GM23338 (cell line): ENCODE data around the gene GPN2. TPM values are rescaled to one million over a fixed set of nuclear protein-coding genes. Genes with fewer than 3 reads are reported as not detected.

ENCODE experiments used
- ATAC-seq: fragments of 200-7000 bp; cut with Tn5 transposase; 3 replicates; pipeline ENCODE4 v1.9.1; 2020
- DNase-seq: peaks from one replicate; pipeline ENCODE4 v3.0.0-alpha.2; 2015; ENCODE audit warnings: low spot score
- H2AFZ ChIP-seq: fragments of 200-600 bp; sonication (generic); 2 replicates; pipeline ENCODE4 v1.8.0; 2016; ENCODE audit warnings: antibody characterized with exemption, mild to moderate bottlenecking, moderate library complexity
- H3F3A ChIP-seq: fragments of 200-600 bp; sonication (generic); replicated peaks from 2 replicates; pipeline ENCODE4 v1.8.0; 2017; ENCODE audit warnings: antibody characterized with exemption, mixed run types, low read depth
- H3K27ac ChIP-seq: fragments of 200-600 bp; sonication (generic); 2 replicates; pipeline ENCODE4 v1.6.1; 2016; ENCODE audit warnings: low read depth
- H3K27me3 ChIP-seq: fragments of 200-600 bp; sonication (generic); 2 replicates; pipeline ENCODE4 v1.8.0; 2016; ENCODE audit warnings: mild to moderate bottlenecking, mixed run types, moderate library complexity; ENCODE audit not compliant: insufficient read depth
- H3K36me3 ChIP-seq: fragments of 200-600 bp; sonication (generic); 2 replicates; pipeline ENCODE4 v1.8.0; 2016; ENCODE audit warnings: mild to moderate bottlenecking; ENCODE audit not compliant: insufficient read depth
- H3K4me1 ChIP-seq: fragments of 200-600 bp; sonication (generic); 2 replicates; pipeline ENCODE4 v1.8.0; 2016; ENCODE audit warnings: mild to moderate bottlenecking, moderate library complexity; ENCODE audit not compliant: insufficient read depth
- H3K4me2 ChIP-seq: fragments of 200-600 bp; sonication (generic); 2 replicates; pipeline ENCODE4 v1.7.1; 2017; ENCODE audit warnings: mixed run types
- H3K4me3 ChIP-seq: fragments of 200-600 bp; sonication (generic); 2 replicates; pipeline ENCODE4 v1.6.1; 2016; ENCODE audit warnings: mixed run types
- H3K79me2 ChIP-seq: fragments of 200-600 bp; sonication (generic); replicated peaks from 2 replicates; pipeline ENCODE4 v1.8.0; 2017; ENCODE audit warnings: mild to moderate bottlenecking; ENCODE audit not compliant: insufficient read depth
- H3K9me2 ChIP-seq: fragments of 200-600 bp; sonication (generic); 2 replicates; pipeline ENCODE4 v1.8.0; 2017; ENCODE audit not compliant: insufficient read depth
- H4K20me1 ChIP-seq: fragments of 200-600 bp; sonication (generic); replicated peaks from 2 replicates; pipeline ENCODE4 v1.8.0; 2017; ENCODE audit warnings: mild to moderate bottlenecking; ENCODE audit not compliant: insufficient read depth
- H3K27ac Mint-ChIP-seq: 2 replicates; pipeline ENCODE4 v1.8.0; 2020; ENCODE audit warnings: inconsistent platforms, mild to moderate bottlenecking, moderate library complexity, mixed read lengths
- H3K27me3 Mint-ChIP-seq: 3 replicates; pipeline ENCODE4 v1.8.0; 2022; ENCODE audit warnings: low read depth, mild to moderate bottlenecking, moderate library complexity, mixed read lengths, inconsistent platforms; ENCODE audit not compliant: insufficient read depth, poor library complexity
- H3K36me3 Mint-ChIP-seq: 3 replicates; pipeline ENCODE4 v1.8.0; 2021; ENCODE audit warnings: low read depth, mild to moderate bottlenecking, inconsistent platforms, moderate library complexity, mixed read lengths
- H3K4me1 Mint-ChIP-seq: 3 replicates; pipeline ENCODE4 v1.8.0; 2020; ENCODE audit warnings: mild to moderate bottlenecking, inconsistent platforms, mixed read lengths
- H3K4me3 Mint-ChIP-seq: 3 replicates; pipeline ENCODE4 v1.8.0; 2021; ENCODE audit warnings: moderate library complexity, mild to moderate bottlenecking, inconsistent platforms, mixed read lengths
- H3K9me3 Mint-ChIP-seq: 3 replicates; pipeline ENCODE4 v1.8.0; 2020; ENCODE audit warnings: moderate library complexity, mild to moderate bottlenecking, inconsistent platforms, mixed read lengths
- ETS1 ChIP-seq: IDR thresholded peaks from 2 replicates; pipeline ENCODE4 v1.6.1; 2016; ENCODE audit warnings: antibody characterized with exemption
- EZH2 ChIP-seq: fragments of 200-600 bp; sonication (generic); IDR thresholded peaks from one replicate; pipeline ENCODE4 v1.8.0; 2017; ENCODE audit warnings: antibody characterized with exemption, mild to moderate bottlenecking, low read depth; ENCODE audit not compliant: unreplicated experiment
- NANOG ChIP-seq: IDR thresholded peaks from 2 replicates; pipeline ENCODE4 v1.6.1; 2016; ENCODE audit warnings: antibody characterized with exemption, borderline replicate concordance
- REST ChIP-seq: IDR thresholded peaks from one replicate; pipeline ENCODE4 v1.6.1; 2018; ENCODE audit warnings: antibody characterized with exemption; ENCODE audit not compliant: unreplicated experiment
- STAT1 ChIP-seq: IDR thresholded peaks from one replicate; pipeline ENCODE4 v1.6.1; 2016; ENCODE audit warnings: antibody characterized with exemption; ENCODE audit not compliant: unreplicated experiment
- ZNF114 ChIP-seq: fragments of 250-450 bp; sonication (Bioruptor Pico); IDR thresholded peaks from 2 replicates; pipeline ENCODE4 v1.5.0; 2020; ENCODE audit warnings: mild to moderate bottlenecking, moderate library complexity
- ZNF331 ChIP-seq: fragments of 250-450 bp; sonication (Bioruptor Pico); IDR thresholded peaks from 2 replicates; pipeline ENCODE4 v1.5.0; 2020; ENCODE audit warnings: low read depth, mild to moderate bottlenecking, moderate library complexity
- polyA plus RNA-seq: library from polyadenylated mRNA; unstranded; fragments of >200 nt; fragmentation: Nextera tagmentation; extraction: Ambion mirVana; gene quantifications from 2 replicates; pipeline ENCODE4 v1.2.1, GENCODE V29; 2016
- total RNA-seq: library from RNA; depleted of rRNA; stranded (reverse); fragments of >200 nt; shearing (Covaris generic); gene quantifications from 2 replicates; pipeline ENCODE4 v1.2.3, GENCODE V29; 2014
- TF ChIP-seq, protein P1 (sequence below), 2 experiments: fragments of 200-600 bp in 1 of 2; sonication (generic) in 1 of 2; conservative IDR thresholded peaks; 2 replicates each; pipeline versions ENCODE4 v1.5.1 to v1.6.1; 2016 to 2017; ENCODE audit warnings: antibody characterized with exemption in 2 of 2, low read depth in 2 of 2, mild to moderate bottlenecking in 2 of 2, moderate library complexity in 1 of 2

The GPN2 gene
- total and polyA plus RNA-seq, 2 experiments from 2014 or later: 10.1 to 19.4 TPM

- no peaks in the 10 kb centered on the region for H3K79me2 ChIP-seq
- Mint-ChIP-seq H3K4me3 (no peak overlapping the region), H3K27me3 (peaks cover 3% of the 10 kb centered on the region), H3K36me3 (peaks cover 39% of the 10 kb centered on the region), H3K27ac (no peak overlapping the region), H3K9me3 (no peaks in the 10 kb centered on the region), H3K4me1 (no peaks in the 10 kb centered on the region)
- TF ChIP-seq STAT1 (no peak), EZH2 (no peak), NANOG (no peak)
- H3K4me1 ChIP-seq: no peaks in the 10 kb centered on the region
- H3K4me3 ChIP-seq: no peak overlapping the region
- H4K20me1 ChIP-seq: peaks cover 15% of the 10 kb centered on the region
- ATAC-seq: no peak
- no peaks in the 10 kb centered on the region for H3K9me2 ChIP-seq
- no peaks in the 10 kb centered on the region for H3F3A ChIP-seq
- H3K27me3 ChIP-seq: no peaks in the 10 kb centered on the region
- no peak for DNase-seq
- H3K36me3 ChIP-seq: 0 out of 2 replicates have a peak, but pooled peaks cover 5% of the 10 kb centered on the region
- no peak overlapping the region for H3K27ac ChIP-seq
- H3K4me2 ChIP-seq: no peak overlapping the region
- H2AFZ ChIP-seq: no peak overlapping the region
Observed at GRCh38 chr1:26839779-26840178, 50.3 kb downstream of the GPN2 start.

DNA sequence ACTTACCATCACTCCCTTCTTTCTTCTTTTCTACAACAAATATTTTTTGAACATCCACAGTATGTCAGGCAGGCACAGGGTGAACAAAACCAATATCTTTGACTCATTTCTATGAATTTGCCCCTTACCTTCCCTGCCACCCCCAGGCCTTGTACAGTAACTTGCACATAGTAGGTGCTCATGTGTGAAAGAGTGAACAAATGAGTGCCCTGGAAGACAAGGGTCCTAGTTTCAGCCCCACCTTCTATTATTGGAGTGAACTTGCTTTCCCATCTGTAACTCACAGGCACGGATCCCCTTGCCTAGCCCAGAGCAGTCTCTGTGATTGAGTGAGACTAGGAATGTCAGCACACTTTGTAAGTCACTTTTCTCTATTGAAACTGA, 50.8 kb downstream of the GPN2 start:
- DNase-seq (no peak), ATAC-seq (no peak)
- Histone ChIP-seq H3K79me2 (no peaks in the 10 kb centered on the region), H4K20me1 (peaks cover 13% of the 10 kb centered on the region), H2AFZ (no peak overlapping the region), H3K27ac (no peak overlapping the region), H3K9me2 (no peaks in the 10 kb centered on the region), H3K27me3 (no peaks in the 10 kb centered on the region), H3K36me3 (0 out of 2 replicates have a peak, but pooled peaks cover 5% of the 10 kb centered on the region), H3K4me3 (no peak overlapping the region), H3K4me2 (no peak overlapping the region), H3K4me1 (no peaks in the 10 kb centered on the region), H3F3A (no peaks in the 10 kb centered on the region)
- no peak for TF ChIP-seq ETS1
- TF ChIP-seq NANOG: no peak
- Mint-ChIP-seq H3K9me3 (no peaks in the 10 kb centered on the region), H3K4me1 (no peaks in the 10 kb centered on the region), H3K27ac (0 out of 2 replicates have a peak overlapping the region, but pooled peaks have one; percentile 41), H3K36me3 (peaks cover 42% of the 10 kb centered on the region), H3K4me3 (no peak overlapping the region), H3K27me3 (peaks cover 4% of the 10 kb centered on the region)

DNA sequence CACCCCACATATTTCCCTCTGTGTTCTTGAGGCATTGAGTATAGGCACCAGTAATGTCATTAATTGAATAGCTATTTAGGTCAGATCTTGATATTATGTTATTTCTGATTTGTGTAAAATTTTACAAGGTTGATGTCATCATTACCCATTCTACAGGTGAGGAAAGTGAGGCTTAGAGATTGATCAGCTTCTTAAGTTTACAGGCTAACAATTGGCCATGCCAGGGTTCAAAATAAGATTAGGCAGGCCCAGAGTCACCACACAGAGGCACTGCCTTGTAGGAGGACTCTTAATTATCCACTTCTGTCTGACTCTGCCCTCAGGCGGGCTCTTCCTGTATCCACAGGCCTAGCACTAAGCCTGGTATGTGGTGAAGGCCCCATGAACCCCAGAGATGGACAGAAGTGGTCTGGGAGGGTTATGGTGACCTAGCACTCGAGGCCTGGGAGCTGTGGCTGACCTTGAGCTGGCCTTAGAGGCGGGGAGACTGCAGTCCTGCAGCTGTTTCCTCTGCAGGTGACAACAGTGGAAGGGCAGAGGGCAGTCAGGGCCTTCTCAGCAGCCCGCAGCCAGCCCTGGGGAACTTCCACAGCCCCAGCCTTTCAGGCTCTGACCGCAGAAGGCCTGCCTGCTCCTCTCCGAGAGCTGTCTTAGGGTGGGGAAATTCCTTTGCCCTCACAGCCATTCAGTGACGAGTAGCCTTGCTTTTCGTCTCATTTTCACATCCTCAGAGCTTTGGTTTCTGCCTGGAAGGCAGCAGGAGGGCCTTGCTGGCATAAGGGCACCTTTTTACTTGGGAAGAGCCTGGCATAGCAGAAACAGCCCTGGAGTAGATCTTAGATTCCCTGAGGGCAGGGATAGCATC, 51.4 kb downstream of the GPN2 start:
- Histone ChIP-seq H3K27me3 (no peaks in the 10 kb centered on the region), H3K27ac (no peak overlapping the region), H3K9me2 (no peaks in the 10 kb centered on the region), H3K4me2 (no peak overlapping the region), H3K79me2 (no peaks in the 10 kb centered on the region), H4K20me1 (peaks cover 9% of the 10 kb centered on the region), H2AFZ (no peak overlapping the region), H3K36me3 (0 out of 2 replicates have a peak, but pooled peaks cover 5% of the 10 kb centered on the region), H3K4me1 (no peaks in the 10 kb centered on the region), H3K4me3 (no peak overlapping the region), H3F3A (no peaks in the 10 kb centered on the region)
- Mint-ChIP-seq H3K4me3 (no peak overlapping the region), H3K36me3 (peaks cover 42% of the 10 kb centered on the region), H3K27me3 (peaks cover 5% of the 10 kb centered on the region), H3K4me1 (no peaks in the 10 kb centered on the region), H3K27ac (no peak overlapping the region), H3K9me3 (no peaks in the 10 kb centered on the region)
- ATAC-seq (no peak), DNase-seq (no peak)
- TF ChIP-seq ETS1 (no peak), ZNF114 (CRISPR knock-in tag) (no peak), REST (no peak), ZNF331 (CRISPR knock-in tag) (no peak), NANOG (no peak)
- TF ChIP-seq, protein P1, sequence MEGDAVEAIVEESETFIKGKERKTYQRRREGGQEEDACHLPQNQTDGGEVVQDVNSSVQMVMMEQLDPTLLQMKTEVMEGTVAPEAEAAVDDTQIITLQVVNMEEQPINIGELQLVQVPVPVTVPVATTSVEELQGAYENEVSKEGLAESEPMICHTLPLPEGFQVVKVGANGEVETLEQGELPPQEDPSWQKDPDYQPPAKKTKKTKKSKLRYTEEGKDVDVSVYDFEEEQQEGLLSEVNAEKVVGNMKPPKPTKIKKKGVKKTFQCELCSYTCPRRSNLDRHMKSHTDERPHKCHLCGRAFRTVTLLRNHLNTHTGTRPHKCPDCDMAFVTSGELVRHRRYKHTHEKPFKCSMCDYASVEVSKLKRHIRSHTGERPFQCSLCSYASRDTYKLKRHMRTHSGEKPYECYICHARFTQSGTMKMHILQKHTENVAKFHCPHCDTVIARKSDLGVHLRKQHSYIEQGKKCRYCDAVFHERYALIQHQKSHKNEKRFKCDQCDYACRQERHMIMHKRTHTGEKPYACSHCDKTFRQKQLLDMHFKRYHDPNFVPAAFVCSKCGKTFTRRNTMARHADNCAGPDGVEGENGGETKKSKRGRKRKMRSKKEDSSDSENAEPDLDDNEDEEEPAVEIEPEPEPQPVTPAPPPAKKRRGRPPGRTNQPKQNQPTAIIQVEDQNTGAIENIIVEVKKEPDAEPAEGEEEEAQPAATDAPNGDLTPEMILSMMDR (conservative IDR thresholded peaks at IDR 0.05; ENCODE audit: low read depth in 2 of 2): no peak
